A549 (cell line): ENCODE measurements around the gene CCN6.

Experiments
- MAX ChIP-seq: IDR thresholded peaks from 2 replicates; pipeline ENCODE4 v1.6.1; 2012
- POLR2A ChIP-seq: IDR thresholded peaks from 2 replicates; pipeline ENCODE4 v1.6.1; 2012; ENCODE audit warnings: mild to moderate bottlenecking, low read length
- TF ChIP-seq, protein P1 (sequence below): fragments of >200 bp; sonication (Bioruptor Twin); formaldehyde crosslinking; IDR thresholded peaks from 3 replicates; pipeline ENCODE4 v1.5.1; 2016

GRCh38 chr6:112027942-112028674 lies 25.8 kb upstream of the CCN6 start:
- TF ChIP-seq, protein P1, sequence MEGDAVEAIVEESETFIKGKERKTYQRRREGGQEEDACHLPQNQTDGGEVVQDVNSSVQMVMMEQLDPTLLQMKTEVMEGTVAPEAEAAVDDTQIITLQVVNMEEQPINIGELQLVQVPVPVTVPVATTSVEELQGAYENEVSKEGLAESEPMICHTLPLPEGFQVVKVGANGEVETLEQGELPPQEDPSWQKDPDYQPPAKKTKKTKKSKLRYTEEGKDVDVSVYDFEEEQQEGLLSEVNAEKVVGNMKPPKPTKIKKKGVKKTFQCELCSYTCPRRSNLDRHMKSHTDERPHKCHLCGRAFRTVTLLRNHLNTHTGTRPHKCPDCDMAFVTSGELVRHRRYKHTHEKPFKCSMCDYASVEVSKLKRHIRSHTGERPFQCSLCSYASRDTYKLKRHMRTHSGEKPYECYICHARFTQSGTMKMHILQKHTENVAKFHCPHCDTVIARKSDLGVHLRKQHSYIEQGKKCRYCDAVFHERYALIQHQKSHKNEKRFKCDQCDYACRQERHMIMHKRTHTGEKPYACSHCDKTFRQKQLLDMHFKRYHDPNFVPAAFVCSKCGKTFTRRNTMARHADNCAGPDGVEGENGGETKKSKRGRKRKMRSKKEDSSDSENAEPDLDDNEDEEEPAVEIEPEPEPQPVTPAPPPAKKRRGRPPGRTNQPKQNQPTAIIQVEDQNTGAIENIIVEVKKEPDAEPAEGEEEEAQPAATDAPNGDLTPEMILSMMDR, result no peak
- no peak for TF ChIP-seq MAX
- TF ChIP-seq POLR2A, result no peak
